Left lung (tissue), 10 donors: ENCODE measurements around the gene SNRPA. TPM values are rescaled to one million over a fixed set of nuclear protein-coding genes. Genes with fewer than 3 reads are reported as not detected.

ENCODE experiments used
- ATAC-seq: fragments of 200-7000 bp; cut with Tn5 transposase; one replicate; pipeline ENCODE4 v1.9.1; 2020; ENCODE audit warnings: moderate library complexity
- DNase-seq, 4 donors: peaks; one replicate each; pipeline ENCODE4 v3.0.0-alpha.2; 2013 to 2020
- H3K27ac ChIP-seq, 2 donors: fragments of 200-600 bp; sonication (generic) in 1 of 2; one replicate each; pipeline versions ENCODE4 v1.5.0 to v1.8.0; 2020 to 2021
- H3K27me3 ChIP-seq, 2 donors: fragments of 200-600 bp; sonication (generic) in 1 of 2; one replicate each; pipeline versions ENCODE4 v1.5.0 to v1.8.0; 2020 to 2021
- H3K36me3 ChIP-seq, 2 donors: fragments of 200-600 bp; sonication (generic) in 1 of 2; one replicate each; pipeline versions ENCODE4 v1.5.0 to v1.8.0; 2020 to 2021
- H3K4me1 ChIP-seq, 2 donors: fragments of 200-600 bp; one replicate each; pipeline ENCODE4 v1.8.0; 2021
- H3K4me3 ChIP-seq, 2 donors: fragments of 200-600 bp; sonication (generic) in 1 of 2; one replicate each; pipeline versions ENCODE4 v1.5.0 to v1.8.0; 2020 to 2021; ENCODE audit warnings: mild to moderate bottlenecking in 1 of 2
- H3K9me3 ChIP-seq, 2 donors: fragments of 200-600 bp; sonication (generic) in 1 of 2; one replicate each; pipeline versions ENCODE4 v1.5.0 to v1.8.0; 2020 to 2021
- intact Hi-C, 2 donors: fragments of 100-400 bp; cut with DNase I; formaldehyde crosslinking; loops; one replicate each; pipeline versions ENCODE4 v1.11.2 to v1.14.2; 2022
- polyA plus RNA-seq, 6 donors: library from polyadenylated mRNA; unstranded; fragments of 120-200 nt; gene quantifications; one replicate each; pipeline ENCODE4 v1.2.1, GENCODE V29; 2013; ENCODE audit not compliant: insufficient read length in 6 of 6
- total RNA-seq, 2 donors: library from RNA; stranded (reverse); fragmentation: NEBNext Ultra II Directional; extraction: Animal tissue kit (Norgen Biotek cat#: 25700); gene quantifications; one replicate each; pipeline ENCODE4 v1.2.1, GENCODE V29; 2021
- TF ChIP-seq, protein P1 (sequence below), 2 donors: fragments of 200-600 bp; sonication (generic) in 1 of 2; IDR thresholded peaks; one replicate each; pipeline versions ENCODE4 v1.5.0 to v1.8.0; 2021; ENCODE audit warnings: antibody characterized with exemption in 2 of 2
- donor health status: DM: no; HTN: yes; CAD: no.
- donor health status: DM: no; HTN: no; CAD: no.

The SNRPA gene
- total and polyA plus RNA-seq, 8 donors: 46.1 to 126 (median 112) TPM

DNA sequence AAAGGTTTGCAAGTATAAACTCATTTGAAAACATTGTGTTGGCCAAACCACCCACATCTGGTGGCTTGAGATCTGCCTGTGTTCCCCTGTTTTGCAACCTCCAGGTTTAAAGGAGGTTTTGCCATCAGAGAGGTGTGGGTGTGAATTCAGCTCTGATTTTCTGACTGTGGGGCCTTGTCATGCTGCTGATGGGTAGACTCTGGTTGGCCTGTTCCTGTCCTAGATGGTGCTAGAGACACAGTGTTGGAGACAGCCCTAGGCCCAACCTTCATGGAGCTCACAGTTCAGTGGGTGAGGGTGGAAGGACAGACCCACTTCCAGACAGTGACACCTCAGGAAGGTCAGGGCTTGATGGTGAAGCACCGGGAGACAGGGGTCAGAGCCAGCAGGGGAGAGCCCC lies 34.5 kb downstream of the SNRPA start:
- no peak for ATAC-seq
- Histone ChIP-seq H3K4me3 (no peak overlapping the region), H3K4me1 (no peaks in the 10 kb centered on the region), H3K27ac (no peak overlapping the region), H3K36me3 (peaks cover 0 to 68% of the 10 kb centered on the region in 2 donors), H3K27me3 (no peaks in the 10 kb centered on the region), H3K9me3 (no peaks in the 10 kb centered on the region)
- intact Hi-C loops: no loop called here
- TF ChIP-seq, protein P1, sequence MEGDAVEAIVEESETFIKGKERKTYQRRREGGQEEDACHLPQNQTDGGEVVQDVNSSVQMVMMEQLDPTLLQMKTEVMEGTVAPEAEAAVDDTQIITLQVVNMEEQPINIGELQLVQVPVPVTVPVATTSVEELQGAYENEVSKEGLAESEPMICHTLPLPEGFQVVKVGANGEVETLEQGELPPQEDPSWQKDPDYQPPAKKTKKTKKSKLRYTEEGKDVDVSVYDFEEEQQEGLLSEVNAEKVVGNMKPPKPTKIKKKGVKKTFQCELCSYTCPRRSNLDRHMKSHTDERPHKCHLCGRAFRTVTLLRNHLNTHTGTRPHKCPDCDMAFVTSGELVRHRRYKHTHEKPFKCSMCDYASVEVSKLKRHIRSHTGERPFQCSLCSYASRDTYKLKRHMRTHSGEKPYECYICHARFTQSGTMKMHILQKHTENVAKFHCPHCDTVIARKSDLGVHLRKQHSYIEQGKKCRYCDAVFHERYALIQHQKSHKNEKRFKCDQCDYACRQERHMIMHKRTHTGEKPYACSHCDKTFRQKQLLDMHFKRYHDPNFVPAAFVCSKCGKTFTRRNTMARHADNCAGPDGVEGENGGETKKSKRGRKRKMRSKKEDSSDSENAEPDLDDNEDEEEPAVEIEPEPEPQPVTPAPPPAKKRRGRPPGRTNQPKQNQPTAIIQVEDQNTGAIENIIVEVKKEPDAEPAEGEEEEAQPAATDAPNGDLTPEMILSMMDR (IDR thresholded peaks at IDR 0.05): no peak
- DNase-seq: no peak

DNA sequence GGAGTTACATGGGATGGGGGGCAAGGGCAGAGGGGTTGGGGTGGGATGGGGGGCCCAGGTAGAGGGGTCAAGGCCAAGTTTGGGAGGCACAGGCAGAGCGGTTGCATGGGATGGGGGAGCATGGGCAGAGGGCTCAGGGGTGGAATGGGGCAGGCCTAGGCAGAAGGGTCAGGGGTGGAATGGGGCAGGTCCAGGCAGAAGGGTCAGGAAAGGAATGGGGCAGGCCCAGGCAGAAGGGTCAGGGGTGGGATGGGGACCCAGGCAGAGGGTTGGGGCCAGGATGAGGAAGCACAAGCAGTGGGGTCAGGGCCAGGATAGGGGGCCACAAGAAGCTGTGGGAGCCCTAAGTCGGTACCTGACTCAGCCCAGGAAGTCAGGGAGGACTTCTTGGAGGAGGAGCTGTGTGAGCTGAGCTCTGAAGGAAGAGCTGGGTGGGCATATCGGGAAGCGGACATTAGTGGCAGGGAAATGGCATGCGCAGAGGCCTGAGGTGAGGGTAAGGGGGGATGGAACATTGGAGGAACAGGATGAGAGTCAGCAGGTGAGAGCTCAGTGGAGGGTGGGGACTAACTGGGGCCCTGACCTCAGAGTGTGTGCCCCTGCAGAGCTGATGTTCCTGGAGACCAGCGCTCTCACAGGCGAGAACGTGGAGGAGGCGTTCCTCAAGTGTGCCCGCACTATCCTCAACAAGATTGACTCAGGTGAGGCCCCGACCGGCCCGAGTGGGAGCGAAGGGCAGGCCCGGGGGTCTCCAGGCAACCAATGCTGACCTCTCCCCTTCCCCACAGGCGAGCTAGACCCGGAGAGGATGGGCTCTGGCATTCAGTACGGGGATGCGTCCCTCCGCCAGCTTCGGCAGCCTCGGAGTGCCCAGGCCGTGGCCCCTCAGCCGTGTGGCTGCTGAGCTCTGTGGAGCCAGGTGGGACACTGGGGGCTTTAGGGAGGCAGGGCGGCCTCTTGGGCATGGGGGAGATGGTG lies 35.3 kb downstream of the SNRPA start:
- no peak overlapping the region for H3K4me3 ChIP-seq
- ATAC-seq (no peak), DNase-seq (peak in 1 of 4 donors; percentile 53)
- no peaks in the 10 kb centered on the region for H3K9me3 ChIP-seq
- no peak overlapping the region for H3K27ac ChIP-seq
- TF ChIP-seq, protein P1 (IDR thresholded peaks at IDR 0.05): no peak
- H3K36me3 ChIP-seq: peaks cover 0 to 77% of the 10 kb centered on the region in 2 donors
- H3K27me3 ChIP-seq: no peaks in the 10 kb centered on the region
- intact Hi-C loops: no loop called here
- no peaks in the 10 kb centered on the region for H3K4me1 ChIP-seq

DNA sequence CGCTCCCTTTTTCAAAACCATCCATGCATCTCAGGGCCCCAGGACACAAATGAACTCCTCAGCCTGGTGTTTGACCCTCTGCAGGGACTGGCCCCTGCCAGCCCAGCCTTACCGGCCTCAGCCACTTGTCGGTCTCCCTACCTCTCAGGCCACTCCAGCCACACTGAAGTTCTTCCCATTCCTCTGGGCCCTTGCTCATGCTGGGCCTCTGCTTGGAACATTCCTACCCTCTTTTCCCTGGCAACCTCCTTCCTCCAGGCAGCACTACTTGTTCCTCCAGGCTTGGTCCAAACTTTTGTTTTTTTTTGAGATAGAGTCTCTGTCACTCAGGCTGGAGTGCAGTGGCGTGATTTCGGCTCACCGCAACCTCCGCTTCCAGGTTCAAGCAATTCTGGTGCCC lies 40.3 kb downstream of the SNRPA start:
- no peaks in the 10 kb centered on the region for H3K9me3 ChIP-seq
- H3K4me3 ChIP-seq: no peak overlapping the region
- peak in 2 of 4 donors; percentile 57 to 71 for DNase-seq
- H3K27me3 ChIP-seq: no peaks in the 10 kb centered on the region
- ATAC-seq: peak; percentile 92
- TF ChIP-seq, protein P1 (IDR thresholded peaks at IDR 0.05): no peak
- intact Hi-C loops: no loop called here
- peaks cover 0 to 48% of the 10 kb centered on the region in 2 donors for H3K36me3 ChIP-seq
- H3K4me1 ChIP-seq: peaks cover 8 to 14% of the 10 kb centered on the region in 2 donors
- H3K27ac ChIP-seq: peak overlapping the region; percentile 50 to 61

DNA sequence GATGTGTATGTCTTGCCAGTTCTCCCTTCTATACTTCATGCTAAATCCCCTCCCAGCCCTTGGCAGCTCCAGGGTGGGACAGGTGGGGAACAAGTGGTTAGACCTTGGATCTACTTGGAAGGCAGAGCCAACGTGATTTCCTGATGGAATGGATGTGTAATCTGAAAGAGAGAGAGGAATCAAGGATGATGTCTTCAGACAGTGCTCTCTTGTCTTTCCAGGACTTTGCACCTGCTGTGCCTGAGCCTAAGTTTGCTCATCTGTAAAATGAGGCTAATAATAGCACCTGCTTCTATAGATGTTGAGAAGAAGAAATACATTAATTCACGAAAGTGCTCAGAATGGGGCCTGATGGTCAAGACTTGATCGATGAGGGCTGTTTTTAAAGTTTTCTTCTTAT lies 41.0 kb downstream of the SNRPA start:
- no peak overlapping the region for H3K4me3 ChIP-seq
- TF ChIP-seq, protein P1 (IDR thresholded peaks at IDR 0.05): no peak
- peak overlapping the region; percentile 50 to 61 for H3K27ac ChIP-seq
- peaks cover 0 to 41% of the 10 kb centered on the region in 2 donors for H3K36me3 ChIP-seq
- no peaks in the 10 kb centered on the region for H3K27me3 ChIP-seq
- H3K4me1 ChIP-seq: peaks cover 8 to 14% of the 10 kb centered on the region in 2 donors
- no peak for DNase-seq
- no peaks in the 10 kb centered on the region for H3K9me3 ChIP-seq
- ATAC-seq: no peak
- intact Hi-C loops: no loop called here
